GM18951 (cell line): Measurements from ENCODE around the gene LYST.
"Not testable (repeated sequence)": the region's sequence is repeated elsewhere in the genome, so short reads cannot be mapped to it uniquely, and the experiment has no call there.

ENCODE experiments used
- POLR2A ChIP-seq: IDR thresholded peaks from 4 replicates; pipeline ENCODE4 v1.6.1; 2011; ENCODE audit warnings: mild to moderate bottlenecking; ENCODE audit not compliant: insufficient read length, insufficient read depth; ENCODE audit errors: extremely low read depth
- in situ Hi-C: fragments of 300-500 bp; cut with MboI; formaldehyde crosslinking; loops from one replicate; pipeline ENCODE4 v1.12.0; 2022; ENCODE audit warnings: low sequenced_read_pairs, mixed read lengths, inconsistent platforms; ENCODE audit not compliant: unreplicated experiment

Gene LYST

DNA sequence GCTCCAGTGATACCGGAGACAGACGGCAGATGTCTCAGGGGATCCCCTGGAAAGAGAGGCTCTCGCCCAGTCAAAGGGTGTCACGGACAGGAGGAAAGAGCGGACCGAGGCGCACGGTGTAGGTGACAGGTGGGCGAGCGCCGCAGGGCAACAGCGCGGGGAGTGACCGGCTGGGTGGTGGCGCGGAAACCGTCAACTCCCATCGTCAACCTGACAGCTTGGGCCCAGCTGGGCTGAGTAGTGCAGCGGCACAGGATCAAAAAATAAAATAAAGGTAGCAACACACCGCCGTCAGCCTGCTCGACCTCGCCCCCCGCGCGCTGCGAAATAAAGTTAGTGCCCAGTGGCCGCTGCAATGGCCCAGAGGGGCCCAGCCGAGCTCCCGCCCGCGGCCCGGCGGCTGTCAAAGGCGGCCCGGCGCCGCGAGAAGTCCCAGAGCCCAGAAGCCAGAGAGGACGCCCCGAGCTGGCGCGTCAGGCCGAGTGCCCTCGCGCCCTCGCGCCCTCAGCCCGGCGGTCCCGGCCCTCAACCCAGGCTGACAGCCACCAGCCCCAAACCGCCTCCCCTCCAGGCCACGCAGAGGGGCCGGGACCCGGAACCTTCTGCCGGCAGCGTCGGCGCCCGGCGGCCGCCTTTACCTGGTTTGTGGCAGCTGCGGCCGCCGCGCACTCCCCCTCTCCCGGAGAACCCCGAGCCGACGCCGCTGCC is at the start of gene LYST:
Gene LYST (minus strand): TSS at position 702 of the 708 bp plus-strand sequence. CDS start 36,489 bp downstream, outside the sequence.
- in situ Hi-C loops, result no loop called here
- TF ChIP-seq POLR2A, result no peak

DNA sequence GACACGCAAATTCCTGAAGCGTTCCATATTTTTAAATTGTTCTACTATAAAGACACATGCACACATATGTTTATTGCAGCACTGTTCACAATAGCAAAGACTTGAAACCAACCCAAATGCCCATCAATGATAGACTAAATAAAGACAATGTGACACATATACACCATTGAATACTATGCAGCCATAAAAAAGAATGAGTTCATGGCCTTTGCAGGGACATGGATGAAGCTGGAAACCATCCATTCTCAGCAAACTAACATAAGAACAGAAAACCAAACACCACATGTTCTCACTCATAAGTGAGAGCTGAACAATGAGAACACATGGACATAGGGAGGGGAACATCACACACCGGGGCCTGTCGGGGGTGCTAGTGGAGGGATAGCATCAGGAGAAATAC is 48.8 kb upstream of the LYST start:
- in situ Hi-C loops, result not testable (repeated sequence)

DNA sequence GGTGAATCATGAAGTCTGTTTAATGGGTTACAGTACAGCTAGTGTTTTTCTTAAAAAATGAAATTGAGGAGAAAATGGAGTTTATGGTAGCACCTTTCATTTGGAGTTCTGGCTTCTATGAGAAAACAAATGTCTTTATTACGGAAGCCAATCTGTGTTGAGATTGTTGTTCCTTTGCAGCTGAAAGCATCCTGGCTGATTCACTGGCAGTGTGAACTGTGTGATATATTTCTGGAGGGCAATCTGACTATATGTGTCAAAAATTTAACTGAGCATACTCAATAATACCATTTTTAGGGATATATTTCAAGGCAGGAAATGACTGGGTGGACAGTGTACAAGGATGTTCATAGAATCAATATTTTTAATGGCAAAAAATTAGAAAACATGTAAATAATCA is 46.6 kb upstream of the LYST start:
- in situ Hi-C loops, result no loop called here
- no peak for TF ChIP-seq POLR2A

GRCh38 chr1:235911876-235912275 is 45.2 kb upstream of the LYST start:
- no peak for TF ChIP-seq POLR2A
- in situ Hi-C loops, result no loop called here

- no peak for TF ChIP-seq POLR2A
- in situ Hi-C loops, result no loop called here
Observed at GRCh38 chr1:235911300-235911662, 44.6 kb upstream of the LYST start.

DNA sequence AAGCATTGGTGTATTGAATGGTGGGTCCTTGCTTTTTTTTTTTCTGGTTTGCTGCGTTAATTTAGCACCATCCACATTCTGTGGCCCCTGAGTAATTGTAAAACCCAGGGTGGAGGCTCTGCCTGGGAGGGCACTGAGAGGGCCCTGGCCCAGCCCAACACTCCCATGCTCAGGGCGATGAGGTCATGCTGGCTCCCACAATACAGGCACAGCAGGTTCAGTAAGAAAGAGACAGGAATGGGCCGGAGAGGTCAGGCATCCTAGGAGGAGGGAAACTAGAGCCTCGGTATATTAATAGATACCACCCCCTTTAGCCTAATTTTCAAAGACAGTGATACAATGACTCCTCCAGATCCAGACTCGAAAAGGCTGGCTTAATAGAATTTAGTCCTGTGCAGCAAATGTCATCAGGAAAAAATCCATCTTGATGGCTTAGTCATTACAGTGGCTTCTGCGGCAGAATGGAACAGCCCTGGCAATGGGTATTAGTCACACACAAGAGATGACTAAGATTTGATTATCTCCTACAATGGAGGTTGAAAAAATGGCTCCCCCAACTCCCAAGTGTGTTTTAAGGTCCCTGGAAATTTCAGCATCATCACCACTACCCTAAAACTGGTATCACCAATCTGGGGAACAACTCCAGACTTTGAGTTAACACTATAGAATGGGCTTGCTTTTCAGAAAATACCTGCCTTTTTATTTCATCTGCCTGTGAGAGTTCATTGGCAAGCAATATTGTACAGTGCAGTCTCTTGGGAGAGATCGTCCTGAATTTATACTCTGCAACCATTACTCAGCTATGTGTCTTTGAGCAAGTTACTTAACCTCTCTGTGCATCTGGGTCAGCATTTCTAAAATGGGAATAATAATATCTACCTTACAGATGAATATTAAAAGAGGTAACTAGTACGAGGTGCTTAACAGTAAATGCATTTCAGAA is 43.9 kb upstream of the LYST start:
- TF ChIP-seq POLR2A, result no peak
- in situ Hi-C loops, result no loop called here

- TF ChIP-seq POLR2A, result no peak
Observed at GRCh38 chr1:235908742-235909520, 42.2 kb upstream of the LYST start.

DNA sequence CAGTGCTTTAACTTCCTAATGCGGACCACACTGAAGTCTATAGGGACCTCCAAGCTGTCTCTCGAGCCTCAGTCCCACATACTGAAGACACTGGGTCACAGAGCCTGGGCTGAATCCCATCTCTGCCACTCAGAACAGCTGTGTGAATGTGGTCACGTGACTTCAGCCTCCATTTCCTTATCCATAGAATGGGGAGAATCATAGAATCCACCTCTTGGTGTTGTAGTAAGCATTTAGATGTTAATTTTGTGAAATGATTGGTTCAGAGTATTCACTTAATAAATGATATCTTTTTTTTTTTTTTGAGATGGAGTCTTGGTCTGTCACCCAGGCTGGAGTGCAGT is 41.2 kb upstream of the LYST start:
- no peak for TF ChIP-seq POLR2A
- in situ Hi-C loops, result no loop called here

More at GRCh38 chr1:235908742-235909520, 42.2 kb upstream of the LYST start:
- in situ Hi-C loops, result no loop called here

GRCh38 chr1:235907187-235907896 is 40.6 kb upstream of the LYST start:
- in situ Hi-C loops, result no loop called here
- no peak for TF ChIP-seq POLR2A

DNA sequence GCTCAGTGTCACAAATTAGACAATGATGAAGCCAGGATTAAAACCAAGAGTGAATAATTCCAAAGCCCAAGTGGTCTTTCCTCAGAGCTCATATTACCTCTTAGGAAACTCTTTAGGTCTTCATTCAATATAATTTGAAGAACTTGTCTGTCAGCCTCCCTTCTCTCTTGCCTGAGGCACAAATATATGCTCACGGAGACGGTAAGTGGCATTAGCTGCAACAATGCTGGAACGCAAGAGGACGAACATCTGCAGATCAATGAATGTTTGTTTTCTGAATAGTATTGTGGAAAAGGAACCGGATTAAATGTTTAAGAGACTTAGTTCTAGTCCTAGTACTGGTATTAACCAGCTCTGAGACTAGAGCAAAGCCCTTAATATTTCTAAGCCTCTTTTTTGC is 39.7 kb upstream of the LYST start:
- TF ChIP-seq POLR2A, result no peak
- in situ Hi-C loops, result no loop called here

DNA sequence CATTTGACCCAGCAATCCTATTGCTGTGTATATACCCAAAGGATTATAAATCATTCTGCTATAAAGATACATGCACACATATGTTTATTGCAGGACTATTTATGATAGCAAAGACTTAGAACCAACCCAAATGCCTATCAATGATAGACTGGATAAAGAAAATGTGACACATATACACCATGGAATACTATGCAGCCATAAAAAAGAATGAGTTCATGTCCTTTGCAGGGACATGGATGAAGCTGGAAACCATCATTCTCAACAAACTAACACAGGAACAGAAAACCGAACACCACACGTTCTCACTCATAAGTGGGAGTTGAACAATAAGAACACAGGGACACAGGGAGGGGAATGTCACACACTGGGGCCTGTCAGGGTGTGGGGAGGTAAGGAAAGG is 37.1 kb upstream of the LYST start:
- in situ Hi-C loops, result not testable (repeated sequence)

DNA sequence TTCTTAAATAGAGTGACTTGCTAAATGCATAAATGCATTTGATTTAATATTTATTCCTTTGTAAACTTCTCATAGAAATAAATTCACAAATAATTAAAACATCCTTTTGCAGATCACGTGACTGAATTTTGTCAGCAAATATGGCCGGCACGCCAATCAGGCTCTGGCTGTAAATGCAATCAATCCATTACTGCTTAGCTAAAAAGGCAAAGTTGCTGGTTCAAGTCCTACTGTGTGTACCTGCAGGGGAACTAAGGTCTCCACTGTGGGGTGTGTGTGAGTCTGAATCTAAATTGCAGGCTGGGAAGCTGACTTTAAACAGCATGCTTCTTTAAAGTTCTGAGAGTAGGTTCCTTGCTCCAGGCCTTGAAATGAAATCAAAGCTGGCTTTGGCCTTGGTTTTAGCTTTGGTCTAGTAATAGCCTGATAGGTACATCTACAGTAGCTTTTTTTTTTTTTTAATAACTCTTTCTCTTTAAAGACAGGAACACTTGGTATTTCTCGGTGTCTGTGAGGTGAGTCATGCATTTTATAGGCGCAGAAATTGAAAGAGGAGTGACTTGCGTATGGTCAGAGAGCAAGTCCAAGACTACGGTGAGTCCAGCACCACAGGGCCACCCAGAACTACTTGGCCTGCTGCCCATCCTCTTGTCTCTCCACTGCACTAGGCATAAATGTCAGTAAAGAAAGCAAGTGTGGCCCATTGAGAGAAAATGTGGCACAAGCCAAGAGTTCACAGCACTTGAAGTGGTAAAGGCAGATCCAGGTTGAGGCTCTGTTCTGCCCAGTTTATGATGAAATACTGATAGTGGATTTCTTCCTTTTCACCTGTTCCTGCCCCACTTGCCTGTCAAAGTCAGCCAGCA is 36.2 kb upstream of the LYST start:
- in situ Hi-C loops, result no loop called here
- TF ChIP-seq POLR2A, result no peak
